WTC11 (cell line): Measurements from ENCODE around the gene EXOSC3.

Experiments
- ATF3 ChIP-seq: sonication (generic); formaldehyde crosslinking; conservative IDR thresholded peaks from 2 replicates; pipeline ENCODE4 v1.8.1; 2022; ENCODE audit warnings: mild to moderate bottlenecking, missing genetic modification reagents
- CTCF ChIP-seq: fragments of 200-600 bp; IDR thresholded peaks from 2 replicates; pipeline ENCODE4 v1.8.0; 2022; ENCODE audit warnings: antibody characterized with exemption
- MXD4 ChIP-seq: fragments of 250-450 bp; sonication (Bioruptor Pico); IDR thresholded peaks from 2 replicates; pipeline ENCODE4 v1.8.0; 2021; ENCODE audit warnings: mild to moderate bottlenecking, moderate library complexity, borderline replicate concordance
- SMAD4 ChIP-seq: sonication (generic); formaldehyde crosslinking; IDR thresholded peaks from 2 replicates; pipeline ENCODE4 v1.8.0; 2022; ENCODE audit warnings: mild to moderate bottlenecking, missing genetic modification reagents

GRCh38 chr9:37732086-37732741, 52.6 kb downstream of the EXOSC3 start:
- TF ChIP-seq SMAD4 (CRISPR knock-in tag) (no peak), CTCF (no peak), MXD4 (CRISPR knock-in tag) (no peak), ATF3 (CRISPR knock-in tag) (no peak)
